Thyroid gland (tissue), 4 donors: ENCODE results near the gene NRDC.

Experiments
- CTCF ChIP-seq, 6 experiments: fragments of 200-600 bp in 3 of 6; fragments of 450-650 bp in 3 of 6; sonication (generic) in 3 of 6; IDR thresholded peaks; one replicate each; pipeline ENCODE4 v1.5.1; 2016 to 2019; ENCODE audit warnings: antibody characterized with exemption in 6 of 6, mild to moderate bottlenecking in 2 of 6, inconsistent platforms in 1 of 6, moderate library complexity in 1 of 6
- POLR2A ChIP-seq, 2 donors: fragments of 450-650 bp; IDR thresholded peaks; one replicate each; pipeline ENCODE4 v1.6.1; 2017; ENCODE audit warnings: antibody characterized with exemption in 2 of 2, mild to moderate bottlenecking in 2 of 2, moderate library complexity in 1 of 2

- no peak for TF ChIP-seq CTCF (IDR thresholded peaks at IDR 0.05)
- no peak for TF ChIP-seq POLR2A (IDR thresholded peaks at IDR 0.05)
Observed at GRCh38 chr1:51926171-51926812, 47.8 kb upstream of the NRDC start.
